Mammary epithelial cell (primary cell): Measurements from ENCODE around the gene BTBD1.

Source experiments
- EZH2 ChIP-seq: IDR thresholded peaks from 2 replicates; pipeline ENCODE4 v1.6.1; 2012; ENCODE audit warnings: low read length, inconsistent platforms, borderline replicate concordance
- TF ChIP-seq, protein P1 (sequence below), 2 donors: IDR thresholded peaks in 1 of 2; conservative IDR thresholded peaks in 1 of 2; 2 replicates each; pipeline ENCODE4 v1.5.1; 2011 to 2012; ENCODE audit warnings: inconsistent platforms in 2 of 2, low read length in 2 of 2, mild to moderate bottlenecking in 2 of 2, control low read depth in 1 of 2, low read depth in 1 of 2; ENCODE audit not compliant: insufficient read depth in 1 of 2; ENCODE audit errors: extremely low read depth in 1 of 2

DNA sequence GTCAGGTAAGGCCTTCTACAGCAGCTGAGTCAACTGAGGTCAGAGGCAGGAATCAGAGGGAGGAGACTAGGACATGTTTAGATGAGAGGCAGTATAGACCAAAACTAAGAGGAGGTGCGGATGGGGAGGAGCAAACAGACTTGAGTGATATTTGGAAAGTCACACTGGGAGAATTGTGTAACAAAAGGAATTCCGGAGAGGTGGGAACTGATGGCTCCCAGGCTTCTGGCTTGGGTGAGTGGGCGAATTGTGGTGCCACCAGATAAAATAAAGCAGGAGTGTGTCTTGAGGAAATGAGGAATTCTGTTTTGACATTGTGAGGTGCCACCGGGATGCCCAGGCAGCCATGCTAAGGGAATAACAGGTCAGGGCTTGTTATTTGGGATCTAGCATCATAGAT, 37.1 kb upstream of the BTBD1 start:
- TF ChIP-seq, protein P1, sequence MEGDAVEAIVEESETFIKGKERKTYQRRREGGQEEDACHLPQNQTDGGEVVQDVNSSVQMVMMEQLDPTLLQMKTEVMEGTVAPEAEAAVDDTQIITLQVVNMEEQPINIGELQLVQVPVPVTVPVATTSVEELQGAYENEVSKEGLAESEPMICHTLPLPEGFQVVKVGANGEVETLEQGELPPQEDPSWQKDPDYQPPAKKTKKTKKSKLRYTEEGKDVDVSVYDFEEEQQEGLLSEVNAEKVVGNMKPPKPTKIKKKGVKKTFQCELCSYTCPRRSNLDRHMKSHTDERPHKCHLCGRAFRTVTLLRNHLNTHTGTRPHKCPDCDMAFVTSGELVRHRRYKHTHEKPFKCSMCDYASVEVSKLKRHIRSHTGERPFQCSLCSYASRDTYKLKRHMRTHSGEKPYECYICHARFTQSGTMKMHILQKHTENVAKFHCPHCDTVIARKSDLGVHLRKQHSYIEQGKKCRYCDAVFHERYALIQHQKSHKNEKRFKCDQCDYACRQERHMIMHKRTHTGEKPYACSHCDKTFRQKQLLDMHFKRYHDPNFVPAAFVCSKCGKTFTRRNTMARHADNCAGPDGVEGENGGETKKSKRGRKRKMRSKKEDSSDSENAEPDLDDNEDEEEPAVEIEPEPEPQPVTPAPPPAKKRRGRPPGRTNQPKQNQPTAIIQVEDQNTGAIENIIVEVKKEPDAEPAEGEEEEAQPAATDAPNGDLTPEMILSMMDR (conservative IDR thresholded peaks at IDR 0.05 in 1 of 2, IDR thresholded peaks at IDR 0.05 in 1 of 2; ENCODE audit: extremely low read depth in 1 of 2, insufficient read depth in 1 of 2, low read depth in 1 of 2, low read length in 2 of 2), result no peak
- no peak for TF ChIP-seq EZH2
